CD4-positive, alpha-beta T cell (primary cell): ENCODE measurements around the gene AP3B1. TPM values are rescaled to one million over a fixed set of nuclear protein-coding genes. Genes with fewer than 3 reads are reported as not detected.

ENCODE experiments used
- ATAC-seq: fragments of 200-7000 bp; cut with Tn5 transposase; one replicate; pipeline ENCODE4 v1.10.0; 2022; ENCODE audit warnings: mild to moderate bottlenecking; ENCODE audit not compliant: poor library complexity
- CTCF ChIA-PET: fragments of 350-600 bp; sonication (Branson Sonifier 250); formaldehyde crosslinking; loops from one replicate; lab custom pipeline; 2021; ENCODE audit warnings: antibody characterized with exemption, inconsistent platforms; lab: Charles Lee
- POLR2A ChIA-PET: fragments of 350-600 bp; sonication (Branson Sonifier 250); formaldehyde crosslinking; loops from one replicate; lab custom pipeline; 2021; ENCODE audit warnings: antibody characterized with exemption, inconsistent platforms; lab: Charles Lee
- DNase-seq, 14 experiments: peaks; one replicate each; pipeline ENCODE4 v3.0.0-alpha.2; 2013 to 2020; ENCODE audit warnings: mixed read lengths in 2 of 14
- H3K27ac ChIP-seq, 2 donors: one replicate each; pipeline versions ENCODE4 v1.5.1 to v1.7.0; 2013; ENCODE audit warnings: low read length in 2 of 2, low read depth in 1 of 2, mild to moderate bottlenecking in 1 of 2
- H3K27me3 ChIP-seq, 2 experiments: 1 replicate in 1 of 2; 2 replicates in 1 of 2; pipeline versions ENCODE4 v1.6.1 to v1.7.0; 2013; ENCODE audit warnings: low read length in 2 of 2, control low read depth in 1 of 2, mild to moderate bottlenecking in 1 of 2, moderate library complexity in 1 of 2; ENCODE audit not compliant: insufficient read depth in 2 of 2, control insufficient read depth in 1 of 2
- H3K36me3 ChIP-seq: one replicate; pipeline ENCODE4 v1.6.1; 2013; ENCODE audit warnings: low read length, control low read depth; ENCODE audit not compliant: insufficient read depth
- H3K4me1 ChIP-seq: one replicate; pipeline ENCODE4 v1.6.1; 2013; ENCODE audit warnings: low read length, control low read depth; ENCODE audit not compliant: insufficient read depth
- H3K4me3 ChIP-seq: one replicate; pipeline ENCODE4 v1.5.1; 2013; ENCODE audit warnings: mild to moderate bottlenecking, low read length, moderate library complexity
- H3K9me3 ChIP-seq, 2 experiments: 1 replicate in 1 of 2; 2 replicates in 1 of 2; pipeline versions ENCODE4 v1.6.1 to v1.7.0; 2013; ENCODE audit warnings: low read length in 2 of 2, mild to moderate bottlenecking in 2 of 2, control low read depth in 1 of 2, moderate library complexity in 1 of 2; ENCODE audit not compliant: control insufficient read depth in 1 of 2, insufficient read depth in 1 of 2
- H3K27ac Mint-ChIP-seq: one replicate; pipeline ENCODE4 v1.8.0; 2020; ENCODE audit warnings: mixed read lengths
- H3K27me3 Mint-ChIP-seq: one replicate; pipeline ENCODE4 v1.8.0; 2021; ENCODE audit warnings: mixed read lengths
- H3K36me3 Mint-ChIP-seq: one replicate; pipeline ENCODE4 v1.8.0; 2021; ENCODE audit warnings: low read depth, mixed read lengths
- H3K4me1 Mint-ChIP-seq: one replicate; pipeline ENCODE4 v1.8.0; 2021; ENCODE audit warnings: low read depth, mixed read lengths
- H3K4me3 Mint-ChIP-seq: one replicate; pipeline ENCODE4 v1.8.0; 2020; ENCODE audit warnings: mild to moderate bottlenecking, mixed read lengths
- H3K9me3 Mint-ChIP-seq: one replicate; pipeline ENCODE4 v1.8.0; 2020; ENCODE audit warnings: mixed read lengths
- CTCF ChIP-seq: fragments of 200-600 bp; IDR thresholded peaks from one replicate; pipeline ENCODE4 v1.8.0; 2022; ENCODE audit warnings: antibody characterized with exemption, mild to moderate bottlenecking
- intact Hi-C, 2 experiments: fragments of 100-400 bp; cut with DNase I in 1 of 2; cut with micrococcal nuclease in 1 of 2; formaldehyde crosslinking; loops; one replicate each; pipeline versions ENCODE4 v1.15.1 to v1.9.0; 2023 to 2025; cut with DNase I, micrococcal nuclease
- total RNA-seq, 174 experiments: library from RNA in 2 of 174; stranded (reverse) in 2 of 174; gene quantifications; one replicate each; pipeline ENCODE4 v1.2.3 and lab custom pipeline; 2021 to 2026

AP3B1 gene
- total RNA-seq, 2 experiments from 2014 or later = 24.5 to 24.6 TPM

DNA sequence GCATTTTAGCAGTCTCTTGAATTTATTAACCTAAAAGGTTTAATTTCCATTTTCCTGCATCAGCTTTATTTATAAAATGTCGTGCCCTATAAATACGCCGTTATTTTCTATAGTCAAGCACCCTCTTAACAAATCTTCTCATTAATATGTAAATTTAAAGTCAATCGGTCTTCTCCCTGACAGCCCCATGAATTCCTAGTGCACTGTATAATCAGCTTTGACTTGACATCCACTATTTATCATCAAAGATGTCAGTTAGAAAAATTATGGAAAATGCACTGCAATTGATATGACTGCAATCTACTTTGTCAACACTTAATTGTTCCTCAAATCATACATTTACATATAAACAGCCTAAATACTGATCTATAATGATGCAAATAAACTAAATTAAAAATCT is 83.4 kb downstream of the AP3B1 start:
- intact Hi-C loops = no loop called here
- Mint-ChIP-seq H3K4me3 (no peak overlapping the region), H3K27ac (no peak overlapping the region), H3K4me1 (no peaks in the 10 kb centered on the region), H3K9me3 (no peaks in the 10 kb centered on the region), H3K36me3 (peaks cover 69% of the 10 kb centered on the region), H3K27me3 (no peaks in the 10 kb centered on the region)
- CTCF ChIA-PET = no interaction called here
- no peak overlapping the region for H3K27ac ChIP-seq
- DNase-seq = no peak
- no peak overlapping the region for H3K4me3 ChIP-seq
- no peak for ATAC-seq
- H3K36me3 ChIP-seq = peaks cover 15% of the 10 kb centered on the region
- H3K9me3 ChIP-seq = no peaks in the 10 kb centered on the region
- POLR2A ChIA-PET = no interaction called here
- no peaks in the 10 kb centered on the region for H3K27me3 ChIP-seq
- TF ChIP-seq CTCF = no peak
- no peaks in the 10 kb centered on the region for H3K4me1 ChIP-seq

DNA sequence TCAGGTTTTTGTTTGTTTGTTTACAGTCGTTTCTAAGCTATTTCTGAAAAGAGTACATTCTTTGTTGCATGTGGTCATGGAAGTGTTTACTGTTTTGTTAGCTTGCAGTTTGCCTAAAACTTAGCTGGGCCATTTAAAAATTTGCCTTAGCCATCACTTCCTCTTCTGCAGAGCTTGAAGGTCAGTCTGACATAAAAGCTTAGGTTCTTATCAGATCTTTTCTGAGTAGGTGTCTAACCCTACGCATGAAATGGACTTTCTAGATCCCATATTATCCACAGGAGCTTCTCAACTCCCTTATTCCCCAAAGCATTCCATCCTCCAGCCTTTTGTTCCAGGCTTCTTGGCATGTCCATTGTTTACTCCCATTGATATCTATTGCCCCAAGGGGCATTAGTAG is 90.3 kb downstream of the AP3B1 start:
- Histone ChIP-seq H3K9me3 (no peaks in the 10 kb centered on the region), H3K36me3 (peaks cover 23% of the 10 kb centered on the region), H3K27ac (no peak overlapping the region), H3K4me1 (no peaks in the 10 kb centered on the region), H3K4me3 (no peak overlapping the region), H3K27me3 (no peaks in the 10 kb centered on the region)
- CTCF ChIA-PET = no interaction called here
- Mint-ChIP-seq H3K9me3 (peaks cover 3% of the 10 kb centered on the region), H3K4me1 (no peaks in the 10 kb centered on the region), H3K27me3 (no peaks in the 10 kb centered on the region), H3K27ac (no peak overlapping the region), H3K4me3 (no peak overlapping the region), H3K36me3 (peaks cover 75% of the 10 kb centered on the region)
- POLR2A ChIA-PET = no interaction called here
- no peak for TF ChIP-seq CTCF
- DNase-seq (no peak), ATAC-seq (no peak)
- intact Hi-C loops = no loop called here

- Histone ChIP-seq H3K27me3 (no peaks in the 10 kb centered on the region), H3K36me3 (peaks cover 23% of the 10 kb centered on the region), H3K4me3 (no peak overlapping the region), H3K4me1 (no peaks in the 10 kb centered on the region), H3K9me3 (no peaks in the 10 kb centered on the region), H3K27ac (no peak overlapping the region)
- ATAC-seq (no peak), DNase-seq (no peak)
- Mint-ChIP-seq H3K27me3 (no peaks in the 10 kb centered on the region), H3K36me3 (peaks cover 77% of the 10 kb centered on the region), H3K9me3 (peaks cover 3% of the 10 kb centered on the region), H3K27ac (no peak overlapping the region), H3K4me1 (no peaks in the 10 kb centered on the region), H3K4me3 (no peak overlapping the region)
- TF ChIP-seq CTCF = no peak
- POLR2A ChIA-PET = no interaction called here
- CTCF ChIA-PET = interaction anchor here (1.1 kb wide), 1 partner anchor 1430 kb away, joined by 3 read pairs; no protein-coding TSS in a partner anchor
- intact Hi-C loops = no loop called here
These were observed 90.7 kb downstream of the AP3B1 start for GRCh38 chr5:78203815-78204214.
